IPS-NIHi11 (cell line): Measurements from ENCODE around the gene SIPA1L3.
"Not testable (repeated sequence)": the region's sequence is repeated elsewhere in the genome, so short reads cannot be mapped to it uniquely, and the experiment has no call there.

Experiments
- DNase-seq: peaks from one replicate; pipeline ENCODE4 v3.0.0; 2012; ENCODE audit warnings: mixed read lengths, low spot score

SIPA1L3 gene

GRCh38 chr19:37906869-37907734 lies at the start of gene SIPA1L3:
TSS of gene SIPA1L3 (plus strand) at chr19:37907208. CDS start at chr19:38081566, 174,358 bp downstream.
- peak; percentile 91 for DNase-seq

- no peak for DNase-seq
These were observed 42.5 kb upstream of the SIPA1L3 start for GRCh38 chr19:37864501-37864900.

- not testable (repeated sequence) for DNase-seq
These were observed 41.1 kb upstream of the SIPA1L3 start for GRCh38 chr19:37865930-37866329.

- DNase-seq, result no peak
These were observed 39.2 kb upstream of the SIPA1L3 start for GRCh38 chr19:37867831-37868230.

GRCh38 chr19:37869766-37870340 lies 37.2 kb upstream of the SIPA1L3 start:
- no peak for DNase-seq

GRCh38 chr19:37872383-37872782 lies 34.6 kb upstream of the SIPA1L3 start:
- no peak for DNase-seq

- DNase-seq, result peak; percentile 22
These were observed 32.2 kb upstream of the SIPA1L3 start for GRCh38 chr19:37874784-37875183.

GRCh38 chr19:37876032-37876431 lies 31.0 kb upstream of the SIPA1L3 start:
- no peak for DNase-seq

- DNase-seq, result no peak
These were observed 29.9 kb upstream of the SIPA1L3 start for GRCh38 chr19:37877147-37877546.

- DNase-seq, result no peak
These were observed 21.6 kb upstream of the SIPA1L3 start for GRCh38 chr19:37885392-37885791.

GRCh38 chr19:37886571-37886970 lies 20.4 kb upstream of the SIPA1L3 start:
- DNase-seq, result no peak

- DNase-seq, result no peak
These were observed 13.0 kb upstream of the SIPA1L3 start for GRCh38 chr19:37893845-37894575.

- DNase-seq, result no peak
These were observed 10.8 kb upstream of the SIPA1L3 start for GRCh38 chr19:37896180-37896579.

GRCh38 chr19:37899453-37899852 lies 7.6 kb upstream of the SIPA1L3 start:
- DNase-seq, result no peak

GRCh38 chr19:37899966-37900365 lies 7.0 kb upstream of the SIPA1L3 start:
- DNase-seq, result no peak

- peak; percentile 75 for DNase-seq
These were observed 4.3 kb upstream of the SIPA1L3 start for GRCh38 chr19:37902668-37903067.

- no peak for DNase-seq
These were observed 3.9 kb upstream of the SIPA1L3 start for GRCh38 chr19:37903096-37903495.

- peak; percentile 84 for DNase-seq
These were observed 801 bp upstream of the SIPA1L3 start, which contains the start of gene WDR87 for GRCh38 chr19:37905946-37906868. TSS of gene WDR87 (minus strand) at chr19:37906594. CDS start at chr19:37898239, 8,355 bp downstream.

- DNase-seq, result no peak
These were observed 887 bp downstream of the SIPA1L3 start for GRCh38 chr19:37907735-37908455.

GRCh38 chr19:37909661-37910199 lies 2.7 kb downstream of the SIPA1L3 start:
- no peak for DNase-seq

- DNase-seq, result no peak
These were observed 7.9 kb downstream of the SIPA1L3 start for GRCh38 chr19:37914908-37915307.
